ENCODE measurements around the gene MCTP2.

MCTP2 gene

GRCh38 chr15:94451466-94451865 lies 220.1 kb downstream of the MCTP2 start:
- H3K4me3 ChIP-seq (replicated peaks; ENCODE audit: low read depth, low read length), result no peak overlapping the region
- TF ChIP-seq CTCF (IDR thresholded peaks at IDR 0.05; ENCODE audit: low read depth, low read length, missing control alignments), result no peak
- no peak for DNase-seq (ENCODE audit: extremely low read depth, low read depth)

- no peak for TF ChIP-seq CTCF (IDR thresholded peaks at IDR 0.05; ENCODE audit: low read depth, low read length, missing control alignments)
- no peak for DNase-seq (ENCODE audit: extremely low read depth, low read depth)
- H3K4me3 ChIP-seq (replicated peaks; ENCODE audit: low read depth, low read length), result no peak overlapping the region
These were observed 222.0 kb downstream of the MCTP2 start for GRCh38 chr15:94453227-94453988.

- TF ChIP-seq CTCF (IDR thresholded peaks at IDR 0.05; ENCODE audit: low read depth, low read length, missing control alignments), result no peak
- no peak overlapping the region for H3K4me3 ChIP-seq (replicated peaks; ENCODE audit: low read depth, low read length)
- no peak for DNase-seq (ENCODE audit: extremely low read depth, low read depth)
These were observed 223.9 kb downstream of the MCTP2 start for GRCh38 chr15:94455297-94455696.

- no peak overlapping the region for H3K4me3 ChIP-seq (replicated peaks; ENCODE audit: low read depth, low read length)
- no peak for TF ChIP-seq CTCF (IDR thresholded peaks at IDR 0.05; ENCODE audit: low read depth, low read length, missing control alignments)
- no peak for DNase-seq (ENCODE audit: extremely low read depth, low read depth)
These were observed 224.9 kb downstream of the MCTP2 start for GRCh38 chr15:94456226-94456625.

- TF ChIP-seq CTCF (IDR thresholded peaks at IDR 0.05; ENCODE audit: low read depth, low read length, missing control alignments), result no peak
- no peak for DNase-seq (ENCODE audit: extremely low read depth, low read depth)
- H3K4me3 ChIP-seq (replicated peaks; ENCODE audit: low read depth, low read length), result no peak overlapping the region
These were observed 226.3 kb downstream of the MCTP2 start for GRCh38 chr15:94457661-94458060.

- TF ChIP-seq CTCF (IDR thresholded peaks at IDR 0.05; ENCODE audit: low read depth, low read length, missing control alignments), result no peak
- H3K4me3 ChIP-seq (replicated peaks; ENCODE audit: low read depth, low read length), result no peak overlapping the region
- no peak for DNase-seq (ENCODE audit: extremely low read depth, low read depth)
These were observed 229.3 kb downstream of the MCTP2 start for GRCh38 chr15:94460624-94461023.

GRCh38 chr15:94467034-94467433 lies 235.7 kb downstream of the MCTP2 start:
- DNase-seq (ENCODE audit: extremely low read depth, low read depth), result no peak
- no peak for TF ChIP-seq CTCF (IDR thresholded peaks at IDR 0.05; ENCODE audit: low read depth, low read length, missing control alignments)
- no peak overlapping the region for H3K4me3 ChIP-seq (replicated peaks; ENCODE audit: low read depth, low read length)

All from HFF-Myc (cell line).